GM12892 (cell line): ENCODE measurements around the gene PHACTR4.
"Not testable (repeated sequence)": the region's sequence is repeated elsewhere in the genome, so short reads cannot be mapped to it uniquely, and the experiment has no call there.

Source experiments
- DNase-seq: peaks from one replicate; pipeline ENCODE4 v3.0.0; 2011; ENCODE audit not compliant: insufficient read length
- FAIRE-seq: peaks from 2 replicates; lab custom pipeline; 2011; peaks lifted over from hg19 to GRCh38; lab: Jason Lieb, UNC
- POLR2A ChIP-seq: IDR thresholded peaks from 2 replicates; pipeline ENCODE4 v1.6.1; 2011; ENCODE audit warnings: low read depth, low read length, control low read depth
- POLR2AphosphoS5 ChIP-seq: IDR thresholded peaks from 2 replicates; pipeline ENCODE4 v1.6.1; 2011; ENCODE audit warnings: low read depth, low read length, control low read depth
- TAF1 ChIP-seq: IDR thresholded peaks from 2 replicates; pipeline ENCODE4 v1.6.1; 2011; ENCODE audit warnings: low read depth, mild to moderate bottlenecking, control low read depth, low read length, borderline replicate concordance

The PHACTR4 gene

GRCh38 chr1:28512058-28512611 lies 142.6 kb downstream of the PHACTR4 start:
- DNase-seq (no peak), FAIRE-seq (no peak)
- peak; percentile 22; the same call in 1 of the 2 replicates for TF ChIP-seq POLR2AphosphoS5
- peak; percentile 51 for TF ChIP-seq POLR2A
- no peak for TF ChIP-seq TAF1

GRCh38 chr1:28514445-28514933 lies 144.9 kb downstream of the PHACTR4 start:
- DNase-seq, FAIRE-seq: not testable (repeated sequence)

- no peak for TF ChIP-seq POLR2A
- FAIRE-seq, result no peak
- no peak for DNase-seq
These were observed 147.0 kb downstream of the PHACTR4 start for GRCh38 chr1:28516518-28516956.

GRCh38 chr1:28517649-28517999 lies 148.1 kb downstream of the PHACTR4 start:
- TF ChIP-seq POLR2A, result no peak
- TF ChIP-seq TAF1, result no peak
- no peak for TF ChIP-seq POLR2AphosphoS5
- no peak for DNase-seq
- peak; percentile 58 for FAIRE-seq

- TF ChIP-seq POLR2AphosphoS5 (peak; percentile 49; the same call in 1 of the 2 replicates), TAF1 (0 out of 2 replicates have a peak, but pooled peaks have one; percentile 30), POLR2A (peak; percentile 81)
- peak; percentile 90 for DNase-seq
- FAIRE-seq, result peak; percentile 57
These were observed 148.6 kb downstream of the PHACTR4 start for GRCh38 chr1:28518000-28518744.

- no peak for TF ChIP-seq TAF1
- TF ChIP-seq POLR2AphosphoS5, result no peak
- no peak for TF ChIP-seq POLR2A
- FAIRE-seq, result peak; percentile 80
- DNase-seq, result no peak
These were observed 149.3 kb downstream of the PHACTR4 start for GRCh38 chr1:28518745-28519341.

- no peak for DNase-seq
- no peak for FAIRE-seq
- TF ChIP-seq POLR2A, result no peak
- TF ChIP-seq POLR2AphosphoS5, result no peak
- TF ChIP-seq TAF1, result no peak
These were observed 150.6 kb downstream of the PHACTR4 start for GRCh38 chr1:28519946-28520725.

GRCh38 chr1:28520796-28521195 lies 151.3 kb downstream of the PHACTR4 start:
- not testable (repeated sequence) for FAIRE-seq, DNase-seq

GRCh38 chr1:28521502-28522164 lies 152.1 kb downstream of the PHACTR4 start:
- DNase-seq (no peak), FAIRE-seq (no peak)
- TF ChIP-seq POLR2AphosphoS5 (no peak), TAF1 (no peak)

- DNase-seq, FAIRE-seq: not testable (repeated sequence)
These were observed 153.0 kb downstream of the PHACTR4 start for GRCh38 chr1:28522537-28522936.

GRCh38 chr1:28525002-28525642 lies 155.6 kb downstream of the PHACTR4 start:
- FAIRE-seq, DNase-seq: not testable (repeated sequence)
